Mesendoderm (in vitro differentiated cells): ENCODE data around the gene C8B. TPM values are rescaled to one million over a fixed set of nuclear protein-coding genes. Genes with fewer than 3 reads are reported as not detected.

Experiments
- DNase-seq: peaks from one replicate; pipeline ENCODE4 v3.0.0; 2013
- H2AK5ac ChIP-seq: 2 replicates; pipeline ENCODE4 v1.6.1; 2013; ENCODE audit warnings: low read length, inconsistent platforms
- H2BK120ac ChIP-seq: 2 replicates; pipeline ENCODE4 v1.6.1; 2013; ENCODE audit warnings: low read depth, mild to moderate bottlenecking, low read length, moderate library complexity, mixed read lengths
- H2BK15ac ChIP-seq: replicated peaks from 2 replicates; pipeline ENCODE4 v1.6.1; 2013; ENCODE audit warnings: low read depth, mild to moderate bottlenecking, moderate library complexity
- H2BK5ac ChIP-seq: 2 replicates; pipeline ENCODE4 v1.6.1; 2013; ENCODE audit warnings: low read length, inconsistent platforms
- H3K18ac ChIP-seq: 2 replicates; pipeline ENCODE4 v1.6.1; 2013; ENCODE audit warnings: mild to moderate bottlenecking, low read length, mixed read lengths
- H3K23ac ChIP-seq: one replicate; pipeline ENCODE4 v1.6.1; 2013; ENCODE audit warnings: low read length
- H3K27ac ChIP-seq: 2 replicates; pipeline ENCODE4 v1.5.1; 2013; ENCODE audit warnings: low read depth, mild to moderate bottlenecking, inconsistent platforms, low read length, moderate library complexity
- H3K27me3 ChIP-seq: 2 replicates; pipeline ENCODE4 v1.6.1; 2013; ENCODE audit warnings: low read length, control low read depth, mild to moderate bottlenecking, inconsistent platforms; ENCODE audit not compliant: insufficient read depth, poor library complexity
- H3K36me3 ChIP-seq: 2 replicates; pipeline ENCODE4 v1.6.1; 2013; ENCODE audit warnings: low read length, inconsistent platforms; ENCODE audit not compliant: control insufficient read depth, insufficient read depth
- H3K4ac ChIP-seq: one replicate; pipeline ENCODE4 v1.6.1; 2013; ENCODE audit warnings: low read depth, mild to moderate bottlenecking, low read length, moderate library complexity
- H3K4me1 ChIP-seq: 2 replicates; pipeline ENCODE4 v1.6.1; 2013; ENCODE audit warnings: low read depth, low read length, inconsistent platforms; ENCODE audit not compliant: control insufficient read depth
- H3K4me2 ChIP-seq: 2 replicates; pipeline ENCODE4 v1.6.1; 2013; ENCODE audit warnings: low read length
- H3K4me3 ChIP-seq: 2 replicates; pipeline ENCODE4 v1.5.1; 2013; ENCODE audit warnings: mild to moderate bottlenecking, low read length
- H3K56ac ChIP-seq: one replicate; pipeline ENCODE4 v1.6.1; 2013; ENCODE audit warnings: low read length
- H3K79me1 ChIP-seq: 2 replicates; pipeline ENCODE4 v1.6.1; 2013; ENCODE audit warnings: low read length, inconsistent platforms
- H3K79me2 ChIP-seq: 2 replicates; pipeline ENCODE4 v1.6.1; 2013; ENCODE audit warnings: mild to moderate bottlenecking, low read length; ENCODE audit not compliant: control insufficient read depth, insufficient read depth
- H3K9ac ChIP-seq: 2 replicates; pipeline ENCODE4 v1.6.1; 2013; ENCODE audit warnings: low read length, inconsistent platforms
- H4K5ac ChIP-seq: one replicate; pipeline ENCODE4 v1.6.1; 2013; ENCODE audit warnings: low read length
- H4K8ac ChIP-seq: one replicate; pipeline ENCODE4 v1.6.1; 2013; ENCODE audit warnings: low read depth, mild to moderate bottlenecking, control low read depth, low read length, moderate library complexity
- WGBS: extraction: QIAGEN DNeasy Blood & Tissue Kit; methylation state at CpG from one replicate; pipeline ENCODE4 v1.1.7; 2013; ENCODE audit warnings: low lambda C conversion rate, missing lambda C conversion rate; ENCODE audit not compliant: insufficient coverage; ENCODE audit errors: extremely low coverage; 5-methylcytosine and 5-hydroxymethylcytosine counted together
- polyA plus RNA-seq, 2 experiments: library from polyadenylated mRNA; stranded (reverse); fragments of 200-250 nt; gene quantifications; one replicate each; pipeline ENCODE4 v1.2.3, GENCODE V29; 2013

Gene C8B
- polyA plus RNA-seq (2013, experiment 1 of 2): 0.04 TPM
- not detected for polyA plus RNA-seq (2013, experiment 2 of 2)

DNA sequence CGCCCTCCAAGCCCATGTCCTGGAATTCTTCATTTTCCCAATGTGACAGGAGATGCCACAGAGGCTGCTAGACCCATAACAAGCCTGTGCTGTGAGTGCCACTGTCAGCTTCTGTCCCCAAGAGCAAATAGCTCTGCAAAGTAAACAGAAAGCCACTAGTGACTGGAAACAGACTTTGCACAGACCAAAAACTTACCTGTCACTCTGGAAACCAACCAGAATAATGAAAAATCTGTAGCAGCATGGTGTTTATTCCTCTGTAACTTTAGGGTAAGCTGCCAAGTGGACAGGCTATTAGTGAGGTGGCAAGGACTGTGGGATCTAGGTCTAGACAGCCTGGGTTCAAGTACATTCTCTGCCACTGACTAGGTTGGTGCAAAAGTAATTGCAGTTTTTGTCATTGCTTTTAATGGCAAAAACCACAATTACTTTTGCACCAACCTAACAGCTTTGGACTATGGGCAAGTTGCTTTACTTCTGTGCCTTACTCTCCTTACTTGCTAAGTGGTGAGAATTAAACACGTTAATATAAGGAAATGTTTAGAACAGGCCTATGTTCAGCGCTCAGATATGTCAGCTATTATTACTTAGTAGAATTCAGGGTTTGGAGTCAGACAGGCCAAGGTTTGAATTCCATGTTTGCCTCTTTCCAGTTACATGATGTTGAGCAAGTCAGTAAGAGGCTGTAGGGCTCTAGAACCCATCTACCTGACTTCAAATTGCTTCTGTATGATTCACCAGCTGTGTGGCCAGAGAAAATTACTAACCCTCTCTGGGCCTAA, at the start of gene C8B:
TSS of gene C8B (minus strand) at position 100 of the 782 bp plus-strand sequence. CDS start at position 33, 67 bp downstream.
- Histone ChIP-seq H4K5ac (no peak within 1 kb of the TSS), H3K79me1 (no peaks in the 10 kb centered on the region), H2BK5ac (no peak within 1 kb of the TSS), H3K23ac (no peak within 1 kb of the TSS), H2BK15ac (no peak within 1 kb of the TSS), H4K8ac (no peak within 1 kb of the TSS), H3K79me2 (no peaks in the 10 kb centered on the region), H3K18ac (no peak within 1 kb of the TSS), H3K56ac (no peak within 1 kb of the TSS), H3K27ac (no peak within 1 kb of the TSS), H3K9ac (no peak within 1 kb of the TSS), H3K4me3 (no peak within 1 kb of the TSS), H2BK120ac (no peak within 1 kb of the TSS), H3K36me3 (no peaks in the 10 kb centered on the region), H3K4ac (no peak within 1 kb of the TSS), H3K4me2 (no peak within 1 kb of the TSS), H3K4me1 (no peaks in the 10 kb centered on the region), H3K27me3 (no peaks in the 10 kb centered on the region), H2AK5ac (no peak within 1 kb of the TSS)
- whole genome bisulfite sequencing: no CpG with 5 or more reads among the region's 3 CpGs
- no peak for DNase-seq

DNA sequence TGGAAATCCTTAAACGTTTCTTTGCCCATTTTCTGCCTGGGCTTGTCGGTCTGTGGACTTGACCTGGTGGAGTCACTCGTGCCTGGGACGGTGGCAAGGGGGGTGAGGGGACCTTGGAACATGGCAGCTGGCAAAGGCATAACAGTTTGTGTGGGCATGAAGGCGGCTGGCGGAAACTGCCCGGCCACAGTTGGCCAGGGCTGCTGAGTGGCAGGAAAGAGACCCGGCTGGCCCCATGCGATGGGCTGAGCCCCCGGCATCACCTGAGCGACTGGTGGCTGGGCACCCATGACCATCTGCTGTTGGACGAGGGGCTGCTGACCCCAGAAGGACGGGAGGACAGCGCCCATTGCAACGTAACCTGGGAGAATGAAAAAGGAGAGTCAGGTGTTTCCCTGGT, 49.3 kb upstream of the C8B start:
- Histone ChIP-seq H3K4me1 (peaks cover 4% of the 10 kb centered on the region), H3K18ac (no peak overlapping the region), H3K56ac (no peak overlapping the region), H2BK120ac (no peak overlapping the region), H3K4me3 (no peak overlapping the region), H3K4me2 (no peak overlapping the region), H3K79me1 (no peaks in the 10 kb centered on the region), H3K23ac (no peak overlapping the region), H2BK15ac (no peak overlapping the region), H3K79me2 (no peaks in the 10 kb centered on the region), H3K36me3 (no peaks in the 10 kb centered on the region), H2BK5ac (no peak overlapping the region), H3K27ac (no peak overlapping the region), H3K27me3 (no peaks in the 10 kb centered on the region), H2AK5ac (no peak overlapping the region), H3K9ac (no peak overlapping the region), H4K8ac (no peak overlapping the region), H3K4ac (no peak overlapping the region), H4K5ac (no peak overlapping the region)
- DNase-seq: no peak
- no CpG with 5 or more reads among the region's 15 CpGs for WGBS

DNA sequence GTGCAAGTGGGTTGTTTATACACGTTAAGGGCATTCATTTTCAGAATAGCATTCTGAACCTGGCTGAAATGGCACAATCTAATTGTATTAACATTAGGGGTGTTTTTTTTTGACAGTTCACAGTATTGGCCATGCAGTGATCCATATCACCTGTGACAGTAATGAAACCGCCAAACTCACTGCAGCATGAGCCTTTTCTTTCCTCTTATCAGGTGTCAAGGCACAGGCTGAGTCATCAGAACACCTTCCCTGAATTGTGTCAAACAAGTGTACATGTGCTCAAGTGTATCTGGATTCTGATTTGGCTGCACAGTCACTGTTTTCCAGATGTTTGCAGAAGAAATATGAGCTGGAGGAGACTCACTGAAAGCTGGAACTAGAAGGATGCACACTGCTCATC, 47.7 kb upstream of the C8B start:
- Histone ChIP-seq H3K27me3 (no peaks in the 10 kb centered on the region), H3K4ac (no peak overlapping the region), H2BK15ac (no peak overlapping the region), H3K27ac (no peak overlapping the region), H3K56ac (no peak overlapping the region), H3K18ac (no peak overlapping the region), H3K4me1 (peaks cover 4% of the 10 kb centered on the region), H2BK120ac (no peak overlapping the region), H3K4me2 (no peak overlapping the region), H2BK5ac (no peak overlapping the region), H4K5ac (no peak overlapping the region), H3K36me3 (no peaks in the 10 kb centered on the region), H3K79me1 (no peaks in the 10 kb centered on the region), H2AK5ac (no peak overlapping the region), H3K9ac (no peak overlapping the region), H3K4me3 (no peak overlapping the region), H3K79me2 (no peaks in the 10 kb centered on the region), H3K23ac (no peak overlapping the region), H4K8ac (no peak overlapping the region)
- WGBS: no CpG with 5 or more reads among the region's 2 CpGs
- DNase-seq: peak; percentile 42

DNA sequence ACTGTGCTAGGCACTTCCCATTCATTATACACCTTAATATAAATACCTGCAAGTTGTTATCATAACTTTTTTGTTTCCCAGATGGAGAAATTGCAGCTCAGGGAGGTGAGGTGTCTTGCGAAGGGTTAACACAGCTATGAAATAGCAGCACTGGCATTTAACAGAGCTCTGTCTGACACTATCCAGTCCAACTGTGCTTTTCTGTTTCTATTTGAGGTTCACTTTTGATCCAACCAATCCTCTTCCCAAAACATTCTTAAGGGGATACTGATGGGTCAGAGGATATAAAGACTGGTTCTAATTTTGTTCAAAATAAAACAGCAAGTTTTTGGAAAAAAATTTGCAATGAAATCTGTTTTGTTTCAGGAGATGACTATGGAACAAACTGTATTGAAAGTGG, 46.5 kb upstream of the C8B start:
- no peaks in the 10 kb centered on the region for H3K79me1 ChIP-seq
- H4K8ac ChIP-seq: no peak overlapping the region
- no peaks in the 10 kb centered on the region for H3K27me3 ChIP-seq
- no peak overlapping the region for H3K9ac ChIP-seq
- no peak overlapping the region for H2BK15ac ChIP-seq
- H3K4ac ChIP-seq: no peak overlapping the region
- no peaks in the 10 kb centered on the region for H3K79me2 ChIP-seq
- H2AK5ac ChIP-seq: no peak overlapping the region
- H3K56ac ChIP-seq: no peak overlapping the region
- H3K36me3 ChIP-seq: no peaks in the 10 kb centered on the region
- no peak overlapping the region for H3K4me3 ChIP-seq
- DNase-seq: no peak
- H3K27ac ChIP-seq: no peak overlapping the region
- H3K4me2 ChIP-seq: no peak overlapping the region
- H3K18ac ChIP-seq: no peak overlapping the region
- H3K4me1 ChIP-seq: peaks cover 4% of the 10 kb centered on the region
- H4K5ac ChIP-seq: no peak overlapping the region
- H3K23ac ChIP-seq: no peak overlapping the region
- no peak overlapping the region for H2BK5ac ChIP-seq
- no peak overlapping the region for H2BK120ac ChIP-seq
- no CpG with 5 or more reads among the region's 1 CpG for WGBS

DNA sequence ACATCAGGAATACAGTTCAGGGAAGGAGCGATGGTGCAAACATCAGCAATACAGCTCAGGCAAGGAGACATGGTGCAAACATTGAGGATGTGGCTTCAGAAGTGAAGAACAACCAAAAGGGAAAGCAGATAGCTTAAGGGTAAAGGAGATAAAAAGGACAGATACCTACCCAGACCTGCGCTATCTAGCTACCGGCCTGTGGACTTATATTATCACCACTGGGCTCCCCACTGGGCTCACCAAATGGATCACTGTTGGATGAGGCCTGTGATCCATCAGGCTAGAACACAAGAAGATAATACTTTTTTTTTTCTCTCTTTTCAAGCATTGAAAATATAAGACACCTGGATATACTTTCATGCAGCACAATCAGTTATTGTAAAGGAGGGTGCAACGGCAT, 44.7 kb upstream of the C8B start:
- no peak overlapping the region for H2BK120ac ChIP-seq
- no peak overlapping the region for H4K5ac ChIP-seq
- no peak overlapping the region for H3K9ac ChIP-seq
- no peak overlapping the region for H3K18ac ChIP-seq
- H3K79me1 ChIP-seq: no peaks in the 10 kb centered on the region
- H3K4me3 ChIP-seq: no peak overlapping the region
- no peak overlapping the region for H3K4ac ChIP-seq
- no peaks in the 10 kb centered on the region for H3K79me2 ChIP-seq
- no peak overlapping the region for H3K27ac ChIP-seq
- H2BK5ac ChIP-seq: no peak overlapping the region
- H3K56ac ChIP-seq: no peak overlapping the region
- no peaks in the 10 kb centered on the region for H3K36me3 ChIP-seq
- H3K4me2 ChIP-seq: no peak overlapping the region
- H2BK15ac ChIP-seq: no peak overlapping the region
- H3K4me1 ChIP-seq: peaks cover 4% of the 10 kb centered on the region
- no peak overlapping the region for H2AK5ac ChIP-seq
- H4K8ac ChIP-seq: no peak overlapping the region
- no peak overlapping the region for H3K23ac ChIP-seq
- H3K27me3 ChIP-seq: no peaks in the 10 kb centered on the region
- no CpG with 5 or more reads among the region's 4 CpGs for WGBS
- DNase-seq: peak; percentile 89

DNA sequence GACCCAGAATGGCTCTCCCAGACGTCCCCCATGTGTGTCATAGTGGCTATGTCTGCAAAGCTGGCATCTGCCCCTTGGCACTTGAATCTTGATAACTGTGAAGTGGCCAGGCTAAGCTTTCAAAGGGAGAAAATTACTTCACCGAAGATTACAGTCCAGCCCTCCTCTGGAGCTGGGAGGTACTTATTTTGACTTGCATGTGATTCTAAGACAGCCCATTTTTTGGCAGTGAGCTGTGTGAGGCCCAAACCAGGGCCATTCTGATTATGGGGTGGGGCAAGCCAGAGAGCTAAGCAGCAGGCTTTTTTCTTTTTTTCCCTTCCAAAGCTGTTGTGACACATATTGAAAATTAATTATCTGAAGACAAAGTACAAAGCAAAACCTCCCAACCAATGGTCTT, 42.1 kb upstream of the C8B start:
- Histone ChIP-seq H3K27me3 (no peaks in the 10 kb centered on the region), H3K36me3 (no peaks in the 10 kb centered on the region), H2BK120ac (no peak overlapping the region), H2AK5ac (no peak overlapping the region), H3K18ac (no peak overlapping the region), H3K79me1 (no peaks in the 10 kb centered on the region), H4K5ac (no peak overlapping the region), H3K23ac (no peak overlapping the region), H3K4me2 (no peak overlapping the region), H2BK15ac (no peak overlapping the region), H3K79me2 (no peaks in the 10 kb centered on the region), H3K4ac (no peak overlapping the region), H2BK5ac (no peak overlapping the region), H3K4me3 (no peak overlapping the region), H3K9ac (no peak overlapping the region), H3K4me1 (peaks cover 2% of the 10 kb centered on the region), H3K27ac (no peak overlapping the region), H3K56ac (no peak overlapping the region), H4K8ac (no peak overlapping the region)
- DNase-seq: no peak
- WGBS: no CpG with 5 or more reads among the region's 2 CpGs
